ENCODE measurements around the gene SLC39A9. TPM values are rescaled to one million over a fixed set of nuclear protein-coding genes. Genes with fewer than 3 reads are reported as not detected.

Gene SLC39A9
- total RNA-seq, 1 experiment from 2014 or later = 63.4 TPM

DNA sequence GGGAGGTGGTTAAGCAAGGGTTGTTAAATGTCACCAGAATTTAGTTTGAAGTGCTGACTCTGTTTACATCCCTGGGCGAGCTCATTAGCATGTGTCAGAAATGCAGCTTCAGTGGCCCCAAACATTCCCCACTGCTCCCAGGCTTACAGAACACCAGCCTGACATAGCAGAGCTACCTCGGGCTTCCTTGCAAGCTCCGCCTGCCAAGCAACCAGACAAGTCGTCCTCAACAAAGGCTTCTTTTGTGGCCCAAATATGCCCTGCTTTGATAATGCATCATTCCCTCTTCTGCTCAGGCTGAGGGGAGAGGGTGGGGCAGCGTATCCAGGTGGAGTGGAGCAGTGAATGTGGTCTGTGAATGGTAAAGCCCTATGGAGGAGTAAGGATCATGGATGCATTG, 28.4 kb upstream of the SLC39A9 start:
- ChIA-PET POLR2A (interaction anchor here (0.6 kb wide), 1 partner anchor 14 kb away, joined by 4 read pairs; no protein-coding TSS in a partner anchor), CTCF (no interaction called here)
- intact Hi-C loops (cut with micrococcal nuclease; ENCODE audit: unreplicated experiment) (no loop called here), in situ Hi-C loops (cut with HindIII; ENCODE audit: low pct_unique_long_range_greater_than_20kb, low sequenced_read_pairs) (no loop called here)
- no peak overlapping the region for H3K4me3 ChIP-seq (ENCODE audit: low read depth in 2 of 2, low read length in 2 of 2)
- H3K9me3 ChIP-seq (ENCODE audit: control insufficient read depth, insufficient read depth, low read depth, low read length) = no peaks in the 10 kb centered on the region
- no peak for ATAC-seq
- no peak for DNase-seq (ENCODE audit: low read depth, low spot score)
- TF ChIP-seq POLR2AphosphoS5 (IDR thresholded peaks at IDR 0.05; ENCODE audit: low read depth, low read length) = no peak
- TF ChIP-seq, protein P1, sequence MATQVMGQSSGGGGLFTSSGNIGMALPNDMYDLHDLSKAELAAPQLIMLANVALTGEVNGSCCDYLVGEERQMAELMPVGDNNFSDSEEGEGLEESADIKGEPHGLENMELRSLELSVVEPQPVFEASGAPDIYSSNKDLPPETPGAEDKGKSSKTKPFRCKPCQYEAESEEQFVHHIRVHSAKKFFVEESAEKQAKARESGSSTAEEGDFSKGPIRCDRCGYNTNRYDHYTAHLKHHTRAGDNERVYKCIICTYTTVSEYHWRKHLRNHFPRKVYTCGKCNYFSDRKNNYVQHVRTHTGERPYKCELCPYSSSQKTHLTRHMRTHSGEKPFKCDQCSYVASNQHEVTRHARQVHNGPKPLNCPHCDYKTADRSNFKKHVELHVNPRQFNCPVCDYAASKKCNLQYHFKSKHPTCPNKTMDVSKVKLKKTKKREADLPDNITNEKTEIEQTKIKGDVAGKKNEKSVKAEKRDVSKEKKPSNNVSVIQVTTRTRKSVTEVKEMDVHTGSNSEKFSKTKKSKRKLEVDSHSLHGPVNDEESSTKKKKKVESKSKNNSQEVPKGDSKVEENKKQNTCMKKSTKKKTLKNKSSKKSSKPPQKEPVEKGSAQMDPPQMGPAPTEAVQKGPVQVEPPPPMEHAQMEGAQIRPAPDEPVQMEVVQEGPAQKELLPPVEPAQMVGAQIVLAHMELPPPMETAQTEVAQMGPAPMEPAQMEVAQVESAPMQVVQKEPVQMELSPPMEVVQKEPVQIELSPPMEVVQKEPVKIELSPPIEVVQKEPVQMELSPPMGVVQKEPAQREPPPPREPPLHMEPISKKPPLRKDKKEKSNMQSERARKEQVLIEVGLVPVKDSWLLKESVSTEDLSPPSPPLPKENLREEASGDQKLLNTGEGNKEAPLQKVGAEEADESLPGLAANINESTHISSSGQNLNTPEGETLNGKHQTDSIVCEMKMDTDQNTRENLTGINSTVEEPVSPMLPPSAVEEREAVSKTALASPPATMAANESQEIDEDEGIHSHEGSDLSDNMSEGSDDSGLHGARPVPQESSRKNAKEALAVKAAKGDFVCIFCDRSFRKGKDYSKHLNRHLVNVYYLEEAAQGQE (IDR thresholded peaks at IDR 0.05; ENCODE audit: insufficient read depth in 1 of 2, low read depth in 2 of 2, low read length in 1 of 2) = no peak
- TF ChIP-seq CTCF (IDR thresholded peaks at IDR 0.05) = no peak
- TF ChIP-seq SIN3A (IDR thresholded peaks at IDR 0.05; ENCODE audit: borderline replicate concordance, insufficient read depth, low read depth, low read length) = no peak
- TF ChIP-seq TCF7L2 (IDR thresholded peaks at IDR 0.05; ENCODE audit: low read depth, low read length) = no peak
- no peak overlapping the region for H3K27ac ChIP-seq (ENCODE audit: low read length)
- H3K36me3 ChIP-seq (ENCODE audit: control insufficient read depth, insufficient read depth, low read length) = no peaks in the 10 kb centered on the region
- BruUV-seq (replicated peaks) = no TSS peak
- no peaks in the 10 kb centered on the region for H3K27me3 ChIP-seq (ENCODE audit: control insufficient read depth, insufficient read depth, low read length)
- no peaks in the 10 kb centered on the region for H3K4me1 ChIP-seq (ENCODE audit: control insufficient read depth, insufficient read depth, low read length)

- POLR2A ChIA-PET = no interaction called here
- no peaks in the 10 kb centered on the region for H3K4me1 ChIP-seq (ENCODE audit: control insufficient read depth, insufficient read depth, low read length)
- no peaks in the 10 kb centered on the region for H3K9me3 ChIP-seq (ENCODE audit: control insufficient read depth, insufficient read depth, low read depth, low read length)
- H3K27ac ChIP-seq (ENCODE audit: low read length) = no peak overlapping the region
- no peak for TF ChIP-seq SIN3A (IDR thresholded peaks at IDR 0.05; ENCODE audit: borderline replicate concordance, insufficient read depth, low read depth, low read length)
- TF ChIP-seq, protein P1 (IDR thresholded peaks at IDR 0.05; ENCODE audit: insufficient read depth in 1 of 2, low read depth in 2 of 2, low read length in 1 of 2) = no peak
- no peak for TF ChIP-seq TCF7L2 (IDR thresholded peaks at IDR 0.05; ENCODE audit: low read depth, low read length)
- TF ChIP-seq CTCF (IDR thresholded peaks at IDR 0.05) = no peak
- no peak for TF ChIP-seq POLR2AphosphoS5 (IDR thresholded peaks at IDR 0.05; ENCODE audit: low read depth, low read length)
- H3K36me3 ChIP-seq (ENCODE audit: control insufficient read depth, insufficient read depth, low read length) = no peaks in the 10 kb centered on the region
- CTCF ChIA-PET = no interaction called here
- intact Hi-C loops (cut with micrococcal nuclease; ENCODE audit: unreplicated experiment) = no loop called here
- in situ Hi-C loops (cut with HindIII; ENCODE audit: low pct_unique_long_range_greater_than_20kb, low sequenced_read_pairs) = no loop called here
- DNase-seq (ENCODE audit: low read depth, low spot score) (no peak), ATAC-seq (no peak)
- no peaks in the 10 kb centered on the region for H3K27me3 ChIP-seq (ENCODE audit: control insufficient read depth, insufficient read depth, low read length)
- BruUV-seq (replicated peaks) = no TSS peak
- no peak overlapping the region for H3K4me3 ChIP-seq (ENCODE audit: low read depth in 2 of 2, low read length in 2 of 2)
Observed at GRCh38 chr14:69372146-69372545, 26.3 kb upstream of the SLC39A9 start.

Measured in Panc1 (cell line).